ENCODE measurements around the gene DOP1B. TPM values are rescaled to one million over a fixed set of nuclear protein-coding genes. Genes with fewer than 3 reads are reported as not detected.
A peak's percentile ranks its signal among the peaks of the same experiment; 100 is the strongest.
"Not testable (repeated sequence)": the region's sequence is repeated elsewhere in the genome, so short reads cannot be mapped to it uniquely, and the experiment has no call there.

The DOP1B gene
- total RNA-seq, 1 donor from 2014 or later = 23.6 TPM

- DNase-seq (ENCODE audit: low spot score) (peak; percentile 54), ATAC-seq (peak; percentile 83)
Observed at GRCh38 chr21:36135391-36136102, 21.1 kb upstream of the DOP1B start.

GRCh38 chr21:36139791-36140190, 16.8 kb upstream of the DOP1B start:
- not testable (repeated sequence) for ATAC-seq; DNase-seq (ENCODE audit: low spot score)

GRCh38 chr21:36141513-36141925, 15.1 kb upstream of the DOP1B start:
- DNase-seq (ENCODE audit: low spot score) = peak; percentile 80
- peak; percentile 99 for ATAC-seq

GRCh38 chr21:36144233-36144632, 12.4 kb upstream of the DOP1B start:
- not testable (repeated sequence) for DNase-seq (ENCODE audit: low spot score); ATAC-seq

- no peak for ATAC-seq
- DNase-seq (ENCODE audit: low spot score) = no peak
Observed at GRCh38 chr21:36145259-36145658, 11.4 kb upstream of the DOP1B start.

GRCh38 chr21:36147911-36148310, 8.7 kb upstream of the DOP1B start:
- no peak for DNase-seq (ENCODE audit: low spot score)
- ATAC-seq = no peak

- DNase-seq (ENCODE audit: low spot score) (no peak), ATAC-seq (no peak)
Observed at GRCh38 chr21:36148886-36149285, 7.7 kb upstream of the DOP1B start.

- DNase-seq (ENCODE audit: low spot score) (no peak), ATAC-seq (peak; percentile 58)
Observed at GRCh38 chr21:36149788-36150711, 6.6 kb upstream of the DOP1B start.

- ATAC-seq = no peak
- peak; percentile 56 for DNase-seq (ENCODE audit: low spot score)
Observed at GRCh38 chr21:36155603-36156338, 853 bp upstream of the DOP1B start.

- DNase-seq (ENCODE audit: low spot score) (peak; percentile 100), ATAC-seq (peak; percentile 87)
Observed at GRCh38 chr21:36156339-36156814, 247 bp upstream of the DOP1B start.

GRCh38 chr21:36159356-36159921, 2.8 kb downstream of the DOP1B start:
- DNase-seq (ENCODE audit: low spot score) (no peak), ATAC-seq (no peak)

GRCh38 chr21:36160850-36161178, 4.2 kb downstream of the DOP1B start:
- no peak for DNase-seq (ENCODE audit: low spot score)
- ATAC-seq = no peak

GRCh38 chr21:36162631-36163030, 6.0 kb downstream of the DOP1B start:
- DNase-seq (ENCODE audit: low spot score) (no peak), ATAC-seq (no peak)

- peak; percentile 88 for ATAC-seq
- DNase-seq (ENCODE audit: low spot score) = peak; percentile 74
Observed at GRCh38 chr21:36163750-36164741, 7.4 kb downstream of the DOP1B start.

- no peak for ATAC-seq
- no peak for DNase-seq (ENCODE audit: low spot score)
Observed at GRCh38 chr21:36165356-36165755, 8.7 kb downstream of the DOP1B start.

- DNase-seq (ENCODE audit: low spot score) (no peak), ATAC-seq (no peak)
Observed at GRCh38 chr21:36166705-36167104, 10.1 kb downstream of the DOP1B start.

GRCh38 chr21:36167541-36167940, 10.9 kb downstream of the DOP1B start:
- peak; percentile 22 for ATAC-seq

GRCh38 chr21:36169470-36170128, 13.0 kb downstream of the DOP1B start:
- ATAC-seq (no peak), DNase-seq (ENCODE audit: low spot score) (no peak)

More at GRCh38 chr21:36167541-36167940, 10.9 kb downstream of the DOP1B start:
- no peak for DNase-seq (ENCODE audit: low spot score)

- no peak for ATAC-seq
- no peak for DNase-seq (ENCODE audit: low spot score)
Observed at GRCh38 chr21:36170823-36171222, 14.2 kb downstream of the DOP1B start.

Measured in left lobe of liver (tissue), 2 donors.